ENCODE data around the gene IRF2BP2.

- TF ChIP-seq CTCF (IDR thresholded peaks at IDR 0.05) (no peak), POLR2A (IDR thresholded peaks at IDR 0.05) (no peak)
Observed at GRCh38 chr1:234584420-234584805, 25.6 kb downstream of the IRF2BP2 start.
